ENCODE measurements around the gene CAPN8.

The CAPN8 gene

GRCh38 chr1:223639331-223639749 is 26.2 kb downstream of the CAPN8 start:
- no peak for DNase-seq
- Histone ChIP-seq H3K79me1 (replicated peaks; ENCODE audit: low read length, poor library complexity, severe bottlenecking) (no peaks in the 10 kb centered on the region), H3K4me2 (ENCODE audit: low read length, poor library complexity, severe bottlenecking) (no peak overlapping the region), H3K27ac (ENCODE audit: low read length, poor library complexity, severe bottlenecking) (no peak overlapping the region), H3K4me1 (ENCODE audit: control insufficient read depth, insufficient read depth, low read depth, low read length) (no peaks in the 10 kb centered on the region), H2AK5ac (ENCODE audit: low read length, severe bottlenecking) (no peak overlapping the region), H3K36me3 (ENCODE audit: control insufficient read depth in 1 of 2, insufficient read depth in 2 of 2, low read depth in 1 of 2, low read length in 2 of 2) (no peaks in the 10 kb centered on the region), H3K9me3 (ENCODE audit: control insufficient read depth, low read length) (peaks cover 13% of the 10 kb centered on the region), H2AFZ (ENCODE audit: low read depth, low read length) (no peak overlapping the region), H3K27me3 (ENCODE audit: control insufficient read depth in 1 of 2, insufficient read depth in 1 of 2, low read length in 2 of 2) (peaks cover 33 to 72% of the 10 kb centered on the region in 2 experiments), H2BK5ac (ENCODE audit: low read depth, low read length, poor library complexity, severe bottlenecking) (no peak overlapping the region), H2BK15ac (ENCODE audit: low read depth, poor library complexity, severe bottlenecking) (no peak overlapping the region), H4K8ac (ENCODE audit: low read length) (no peak overlapping the region), H4K91ac (ENCODE audit: low read length) (no peak overlapping the region), H3K23ac (ENCODE audit: low read length in 2 of 2) (no peak overlapping the region), H3K4me3 (ENCODE audit: insufficient read depth in 1 of 2, low read depth in 1 of 2, low read length in 2 of 2) (no peak overlapping the region), H3K4ac (ENCODE audit: low read depth in 1 of 2, low read length in 2 of 2) (no peak overlapping the region), H2BK120ac (ENCODE audit: low read depth, low read length) (no peak overlapping the region), H3K9ac (ENCODE audit: low read length) (no peak overlapping the region), H3K18ac (ENCODE audit: low read depth in 1 of 2, low read length in 2 of 2) (no peak overlapping the region), H3K14ac (ENCODE audit: low read length in 2 of 2) (no peak overlapping the region), H2BK12ac (ENCODE audit: low read length in 2 of 2) (no peak overlapping the region)
- WGBS: 88% methylated on average over 2 of the region's 2 CpGs

- no peak overlapping the region for H3K4ac ChIP-seq (ENCODE audit: low read depth in 1 of 2, low read length in 2 of 2)
- H2BK12ac ChIP-seq (ENCODE audit: low read length in 2 of 2): no peak overlapping the region
- H3K18ac ChIP-seq (ENCODE audit: low read depth in 1 of 2, low read length in 2 of 2): no peak overlapping the region
- H3K4me3 ChIP-seq (ENCODE audit: insufficient read depth in 1 of 2, low read depth in 1 of 2, low read length in 2 of 2): no peak overlapping the region
- H3K27me3 ChIP-seq (ENCODE audit: control insufficient read depth in 1 of 2, insufficient read depth in 1 of 2, low read length in 2 of 2): peaks cover 44 to 75% of the 10 kb centered on the region in 2 experiments
- H3K9ac ChIP-seq (ENCODE audit: low read length): no peak overlapping the region
- H3K79me1 ChIP-seq (replicated peaks; ENCODE audit: low read length, poor library complexity, severe bottlenecking): no peaks in the 10 kb centered on the region
- no peak overlapping the region for H3K4me2 ChIP-seq (ENCODE audit: low read length, poor library complexity, severe bottlenecking)
- peaks cover 16% of the 10 kb centered on the region for H3K9me3 ChIP-seq (ENCODE audit: control insufficient read depth, low read length)
- H4K91ac ChIP-seq (ENCODE audit: low read length): no peak overlapping the region
- H3K4me1 ChIP-seq (ENCODE audit: control insufficient read depth, insufficient read depth, low read depth, low read length): no peaks in the 10 kb centered on the region
- H3K14ac ChIP-seq (ENCODE audit: low read length in 2 of 2): no peak overlapping the region
- H2AK5ac ChIP-seq (ENCODE audit: low read length, severe bottlenecking): no peak overlapping the region
- no peak overlapping the region for H2AFZ ChIP-seq (ENCODE audit: low read depth, low read length)
- no peak overlapping the region for H3K27ac ChIP-seq (ENCODE audit: low read length, poor library complexity, severe bottlenecking)
- H2BK120ac ChIP-seq (ENCODE audit: low read depth, low read length): no peak overlapping the region
- no peak overlapping the region for H2BK5ac ChIP-seq (ENCODE audit: low read depth, low read length, poor library complexity, severe bottlenecking)
- H3K23ac ChIP-seq (ENCODE audit: low read length in 2 of 2): no peak overlapping the region
- WGBS: 82% methylated on average over 4 of the region's 4 CpGs
- no peak for DNase-seq
- no peaks in the 10 kb centered on the region for H3K36me3 ChIP-seq (ENCODE audit: control insufficient read depth in 1 of 2, insufficient read depth in 2 of 2, low read depth in 1 of 2, low read length in 2 of 2)
- no peak overlapping the region for H4K8ac ChIP-seq (ENCODE audit: low read length)
- no peak overlapping the region for H2BK15ac ChIP-seq (ENCODE audit: low read depth, poor library complexity, severe bottlenecking)
These were observed 30.3 kb downstream of the CAPN8 start for GRCh38 chr1:223635236-223635635.

GRCh38 chr1:223634423-223634822 is 31.1 kb downstream of the CAPN8 start:
- Histone ChIP-seq H3K79me1 (replicated peaks; ENCODE audit: low read length, poor library complexity, severe bottlenecking) (no peaks in the 10 kb centered on the region), H3K4me1 (ENCODE audit: control insufficient read depth, insufficient read depth, low read depth, low read length) (no peaks in the 10 kb centered on the region), H3K4me3 (ENCODE audit: insufficient read depth in 1 of 2, low read depth in 1 of 2, low read length in 2 of 2) (no peak overlapping the region), H3K23ac (ENCODE audit: low read length in 2 of 2) (no peak overlapping the region), H3K4ac (ENCODE audit: low read depth in 1 of 2, low read length in 2 of 2) (no peak overlapping the region), H2BK12ac (ENCODE audit: low read length in 2 of 2) (no peak overlapping the region), H3K36me3 (ENCODE audit: control insufficient read depth in 1 of 2, insufficient read depth in 2 of 2, low read depth in 1 of 2, low read length in 2 of 2) (no peaks in the 10 kb centered on the region), H3K9ac (ENCODE audit: low read length) (no peak overlapping the region), H3K27ac (ENCODE audit: low read length, poor library complexity, severe bottlenecking) (no peak overlapping the region), H3K18ac (ENCODE audit: low read depth in 1 of 2, low read length in 2 of 2) (no peak overlapping the region), H2BK120ac (ENCODE audit: low read depth, low read length) (no peak overlapping the region), H2BK5ac (ENCODE audit: low read depth, low read length, poor library complexity, severe bottlenecking) (no peak overlapping the region), H4K91ac (ENCODE audit: low read length) (no peak overlapping the region), H2AK5ac (ENCODE audit: low read length, severe bottlenecking) (no peak overlapping the region), H3K27me3 (ENCODE audit: control insufficient read depth in 1 of 2, insufficient read depth in 1 of 2, low read length in 2 of 2) (peaks cover 52 to 77% of the 10 kb centered on the region in 2 experiments), H3K14ac (ENCODE audit: low read length in 2 of 2) (no peak overlapping the region), H3K9me3 (ENCODE audit: control insufficient read depth, low read length) (peaks cover 11% of the 10 kb centered on the region), H2AFZ (ENCODE audit: low read depth, low read length) (no peak overlapping the region), H3K4me2 (ENCODE audit: low read length, poor library complexity, severe bottlenecking) (no peak overlapping the region), H4K8ac (ENCODE audit: low read length) (no peak overlapping the region), H2BK15ac (ENCODE audit: low read depth, poor library complexity, severe bottlenecking) (no peak overlapping the region)
- no peak for DNase-seq
- 71% methylated on average over 4 of the region's 4 CpGs for WGBS

GRCh38 chr1:223631956-223632355 is 33.5 kb downstream of the CAPN8 start:
- H2BK15ac ChIP-seq (ENCODE audit: low read depth, poor library complexity, severe bottlenecking): no peak overlapping the region
- H4K8ac ChIP-seq (ENCODE audit: low read length): no peak overlapping the region
- H2AFZ ChIP-seq (ENCODE audit: low read depth, low read length): no peak overlapping the region
- H3K27ac ChIP-seq (ENCODE audit: low read length, poor library complexity, severe bottlenecking): no peak overlapping the region
- no peak overlapping the region for H2AK5ac ChIP-seq (ENCODE audit: low read length, severe bottlenecking)
- no peak overlapping the region for H3K4ac ChIP-seq (ENCODE audit: low read depth in 1 of 2, low read length in 2 of 2)
- no peak overlapping the region for H3K9ac ChIP-seq (ENCODE audit: low read length)
- peaks cover 44 to 79% of the 10 kb centered on the region in 2 experiments for H3K27me3 ChIP-seq (ENCODE audit: control insufficient read depth in 1 of 2, insufficient read depth in 1 of 2, low read length in 2 of 2)
- H3K9me3 ChIP-seq (ENCODE audit: control insufficient read depth, low read length): peaks cover 8% of the 10 kb centered on the region
- no peaks in the 10 kb centered on the region for H3K79me1 ChIP-seq (replicated peaks; ENCODE audit: low read length, poor library complexity, severe bottlenecking)
- H2BK12ac ChIP-seq (ENCODE audit: low read length in 2 of 2): no peak overlapping the region
- no peaks in the 10 kb centered on the region for H3K36me3 ChIP-seq (ENCODE audit: control insufficient read depth in 1 of 2, insufficient read depth in 2 of 2, low read depth in 1 of 2, low read length in 2 of 2)
- no peak overlapping the region for H4K91ac ChIP-seq (ENCODE audit: low read length)
- no peak for DNase-seq
- 83% methylated on average over 4 of the region's 6 CpGs for WGBS
- no peak overlapping the region for H3K18ac ChIP-seq (ENCODE audit: low read depth in 1 of 2, low read length in 2 of 2)
- H3K4me1 ChIP-seq (ENCODE audit: control insufficient read depth, insufficient read depth, low read depth, low read length): no peaks in the 10 kb centered on the region
- H2BK120ac ChIP-seq (ENCODE audit: low read depth, low read length): no peak overlapping the region
- no peak overlapping the region for H3K23ac ChIP-seq (ENCODE audit: low read length in 2 of 2)
- no peak overlapping the region for H3K14ac ChIP-seq (ENCODE audit: low read length in 2 of 2)
- H3K4me2 ChIP-seq (ENCODE audit: low read length, poor library complexity, severe bottlenecking): no peak overlapping the region
- no peak overlapping the region for H2BK5ac ChIP-seq (ENCODE audit: low read depth, low read length, poor library complexity, severe bottlenecking)
- no peak overlapping the region for H3K4me3 ChIP-seq (ENCODE audit: insufficient read depth in 1 of 2, low read depth in 1 of 2, low read length in 2 of 2)

All from mesenchymal stem cell (in vitro differentiated cells and primary cell).